ENCODE data around the gene IFNA17. TPM values are rescaled to one million over a fixed set of nuclear protein-coding genes. Genes with fewer than 3 reads are reported as not detected.

IFNA17 gene
- not detected in 2 replicates for polyA plus RNA-seq

GRCh38 chr9:21228122-21228521 is at the start of gene IFNA17:
Gene IFNA17 (minus strand): TSS chr9:21228222. CDS start chr9:21228173, 49 bp downstream.

GRCh38 chr9:21239911-21240310 is 11.9 kb upstream of the IFNA17 start, which contains the start of gene IFNA14:
Gene IFNA14 (minus strand): TSS chr9:21240005. CDS start chr9:21239935, 70 bp downstream.

GRCh38 chr9:21217211-21217610 is 10.8 kb downstream of the IFNA17 start, which contains the start of gene IFNA16:
Gene IFNA16 (minus strand): TSS chr9:21217311. CDS start chr9:21217305, 6 bp downstream.

GRCh38 chr9:21207043-21207442 is 21.0 kb downstream of the IFNA17 start, which contains the start of gene IFNA10:
Gene IFNA10 (minus strand): TSS chr9:21207143. CDS start chr9:21207097, 46 bp downstream.

GRCh38 chr9:21202105-21202504 is 25.9 kb downstream of the IFNA17 start, which contains the start of gene IFNA7:
Gene IFNA7 (minus strand): TSS chr9:21202205. CDS start chr9:21202165, 40 bp downstream.

GRCh38 chr9:21187487-21187886 is 40.5 kb downstream of the IFNA17 start, which contains the start of gene IFNA4:
Gene IFNA4 (minus strand): TSS chr9:21187587. CDS start chr9:21187531, 56 bp downstream.

Other genes with a start within 250 kb of the IFNA17 start
- 0.16 and 0.38 TPM in 2 replicates for gene HACD4, start 196.6 kb downstream of the IFNA17 start, polyA plus RNA-seq
- not detected in 2 replicates for gene IFNB1, start 150.3 kb downstream of the IFNA17 start, polyA plus RNA-seq
- 0.54 TPM in 1 of 2 replicates, not detected in the other for gene IFNW1, start 86.4 kb downstream of the IFNA17 start, polyA plus RNA-seq
- not detected in 2 replicates for gene IFNA21, start 61.6 kb downstream of the IFNA17 start, polyA plus RNA-seq
- not detected in 2 replicates for gene IFNA4, start 40.6 kb downstream of the IFNA17 start, polyA plus RNA-seq
- not detected in 2 replicates for gene IFNA7, start 26.0 kb downstream of the IFNA17 start, polyA plus RNA-seq
- not detected in 2 replicates for gene IFNA10, start 21.1 kb downstream of the IFNA17 start, polyA plus RNA-seq
- not detected in 2 replicates for gene IFNA16, start 10.9 kb downstream of the IFNA17 start, polyA plus RNA-seq
- not detected in 2 replicates for gene IFNA14, start 11.8 kb upstream of the IFNA17 start, polyA plus RNA-seq
- not detected in 2 replicates for gene IFNA5, start 77.1 kb upstream of the IFNA17 start, polyA plus RNA-seq
- gene KLHL9, start 107.2 kb upstream of the IFNA17 start, polyA plus RNA-seq = 14.5 and 18.2 TPM in 2 replicates
- gene IFNA6, start 122.7 kb upstream of the IFNA17 start, polyA plus RNA-seq = not detected in 2 replicates
- gene IFNA13, start 139.8 kb upstream of the IFNA17 start, polyA plus RNA-seq = not detected in 2 replicates
- gene IFNA2, start 157.2 kb upstream of the IFNA17 start, polyA plus RNA-seq = 0.22 TPM in 1 of 2 replicates, not detected in the other
- not detected in 2 replicates for gene IFNA8, start 180.9 kb upstream of the IFNA17 start, polyA plus RNA-seq
- not detected in 2 replicates for gene IFNA1, start 212.2 kb upstream of the IFNA17 start, polyA plus RNA-seq